ENCODE data around the gene DPY19L2. TPM values are rescaled to one million over a fixed set of nuclear protein-coding genes. Genes with fewer than 3 reads are reported as not detected.
"Not testable (repeated sequence)": the region's sequence is repeated elsewhere in the genome, so short reads cannot be mapped to it uniquely, and the experiment has no call there.

DPY19L2 gene
- total and polyA plus RNA-seq, 9 of the 15 experiments (the other 6 are each of a cell fraction or from before 2014, with no cell fraction given), result 0.05 to 0.13 (median 0.12) TPM; not detected in 3

DNA sequence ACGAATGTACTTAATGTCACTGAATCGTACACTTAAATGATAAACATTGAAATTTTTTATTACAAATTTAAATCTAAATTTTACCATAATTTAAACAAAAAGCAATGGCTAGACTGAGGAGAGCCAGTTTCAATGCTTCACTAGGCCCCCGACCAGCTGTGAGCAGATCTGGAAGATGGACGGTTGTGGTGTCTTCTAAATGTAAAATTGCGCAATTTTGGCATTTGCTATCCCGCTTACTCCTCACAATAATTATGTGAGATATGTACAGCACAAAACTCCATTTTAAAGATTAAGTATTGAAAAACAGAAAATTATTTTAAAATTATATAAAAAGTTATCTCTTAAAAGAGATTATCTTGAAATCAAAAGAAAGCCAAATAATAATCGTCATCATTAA lies 5.3 kb downstream of the DPY19L2 start:
- in situ Hi-C loops (cut with MboI), result loop anchor here (10.0 kb wide), 1 partner anchor 592 kb away; no protein-coding TSS in a partner anchor
- H3K27ac ChIP-seq (ENCODE audit: extremely low read depth, low read depth, low read length); H3K4me2 ChIP-seq (ENCODE audit: insufficient read depth, low read length); H3K9me1 ChIP-seq (ENCODE audit: control insufficient read depth, insufficient read depth, low read length); H3K9ac ChIP-seq (ENCODE audit: insufficient read depth in 1 of 2, low read depth in 2 of 2, low read length in 2 of 2); FAIRE-seq; BruUV-seq (replicated peaks); H3K4me3 ChIP-seq; H3K4me1 ChIP-seq (replicated peaks in 1 of 2; ENCODE audit: control insufficient read depth in 2 of 2, insufficient read depth in 2 of 2, low read length in 2 of 2); H3K36me3 ChIP-seq (ENCODE audit: control insufficient read depth, insufficient read depth, low read length); DNase-seq (ENCODE audit: extremely low read depth in 1 of 4, low spot score in 3 of 4); H3K79me2 ChIP-seq (ENCODE audit: control insufficient read depth, insufficient read depth, low read length); H3K27me3 ChIP-seq (ENCODE audit: control insufficient read depth in 2 of 2, insufficient read depth in 2 of 2, low read length in 2 of 2); ATAC-seq; intact Hi-C loops (cut with micrococcal nuclease); POLR2A ChIA-PET; H3K9me3 ChIP-seq (replicated peaks; ENCODE audit: control insufficient read depth, insufficient read depth, low read depth, low read length); CTCF ChIA-PET (ENCODE audit: low intra/inter-chr PET ratio); H4K20me1 ChIP-seq (replicated peaks; ENCODE audit: control insufficient read depth, insufficient read depth, low read length); H2AFZ ChIP-seq (ENCODE audit: low read depth, low read length); TF ChIP-seq CEBPG (CRISPR knock-in tag; IDR thresholded peaks at IDR 0.05): not testable (repeated sequence)
- peak; percentile 20 to 77; a peak in 2 of 4 replicates for TF ChIP-seq CEBPG (tag; conservative IDR thresholded peaks at IDR 0.05 in 1 of 2, IDR thresholded peaks at IDR 0.05 in 1 of 2)
- peak; percentile 62 for TF ChIP-seq CEBPB (tag; IDR thresholded peaks at IDR 0.05)
- 3% methylated on average over 7 of the region's 7 CpGs for WGBS (ENCODE audit: insufficient coverage, low coverage, missing lambda C conversion rate)

- ATAC-seq; H3K4me3 ChIP-seq; CTCF ChIA-PET (ENCODE audit: low intra/inter-chr PET ratio); H3K9me1 ChIP-seq (ENCODE audit: control insufficient read depth, insufficient read depth, low read length); intact Hi-C loops (cut with micrococcal nuclease); DNase-seq (ENCODE audit: extremely low read depth in 1 of 4, low spot score in 3 of 4); H4K20me1 ChIP-seq (replicated peaks; ENCODE audit: control insufficient read depth, insufficient read depth, low read length); H2AFZ ChIP-seq (ENCODE audit: low read depth, low read length); H3K79me2 ChIP-seq (ENCODE audit: control insufficient read depth, insufficient read depth, low read length); in situ Hi-C loops (cut with MboI); H3K9ac ChIP-seq (ENCODE audit: insufficient read depth in 1 of 2, low read depth in 2 of 2, low read length in 2 of 2); H3K9me3 ChIP-seq (replicated peaks; ENCODE audit: control insufficient read depth, insufficient read depth, low read depth, low read length); H3K4me1 ChIP-seq (replicated peaks in 1 of 2; ENCODE audit: control insufficient read depth in 2 of 2, insufficient read depth in 2 of 2, low read length in 2 of 2); H3K36me3 ChIP-seq (ENCODE audit: control insufficient read depth, insufficient read depth, low read length); H3K4me2 ChIP-seq (ENCODE audit: insufficient read depth, low read length); POLR2A ChIA-PET; H3K27me3 ChIP-seq (ENCODE audit: control insufficient read depth in 2 of 2, insufficient read depth in 2 of 2, low read length in 2 of 2); BruUV-seq (replicated peaks); H3K27ac ChIP-seq (ENCODE audit: extremely low read depth, low read depth, low read length); FAIRE-seq: not testable (repeated sequence)
- WGBS (ENCODE audit: insufficient coverage, low coverage, missing lambda C conversion rate), result 0% methylated on average over 3 of the region's 3 CpGs
Observed at GRCh38 chr12:63658501-63658900, 9.8 kb downstream of the DPY19L2 start.

- in situ Hi-C loops (cut with MboI); H3K9ac ChIP-seq (ENCODE audit: insufficient read depth in 1 of 2, low read depth in 2 of 2, low read length in 2 of 2); H3K9me3 ChIP-seq (replicated peaks; ENCODE audit: control insufficient read depth, insufficient read depth, low read depth, low read length); ATAC-seq; DNase-seq (ENCODE audit: extremely low read depth in 1 of 4, low spot score in 3 of 4); H3K4me1 ChIP-seq (replicated peaks in 1 of 2; ENCODE audit: control insufficient read depth in 2 of 2, insufficient read depth in 2 of 2, low read length in 2 of 2); H2AFZ ChIP-seq (ENCODE audit: low read depth, low read length); H3K9me1 ChIP-seq (ENCODE audit: control insufficient read depth, insufficient read depth, low read length); H3K4me3 ChIP-seq; POLR2A ChIA-PET; H3K4me2 ChIP-seq (ENCODE audit: insufficient read depth, low read length); intact Hi-C loops (cut with micrococcal nuclease); FAIRE-seq; H3K27me3 ChIP-seq (ENCODE audit: control insufficient read depth in 2 of 2, insufficient read depth in 2 of 2, low read length in 2 of 2); BruUV-seq (replicated peaks); H4K20me1 ChIP-seq (replicated peaks; ENCODE audit: control insufficient read depth, insufficient read depth, low read length); H3K79me2 ChIP-seq (ENCODE audit: control insufficient read depth, insufficient read depth, low read length); CTCF ChIA-PET (ENCODE audit: low intra/inter-chr PET ratio); H3K27ac ChIP-seq (ENCODE audit: extremely low read depth, low read depth, low read length); H3K36me3 ChIP-seq (ENCODE audit: control insufficient read depth, insufficient read depth, low read length): not testable (repeated sequence)
- WGBS (ENCODE audit: insufficient coverage, low coverage, missing lambda C conversion rate), result 0% methylated on average over 2 of the region's 2 CpGs
Observed at GRCh38 chr12:63656407-63656806, 11.9 kb downstream of the DPY19L2 start.
